IMR-90 (cell line): ENCODE measurements around the gene ERGIC1. TPM values are rescaled to one million over a fixed set of nuclear protein-coding genes. Genes with fewer than 3 reads are reported as not detected.
A peak's percentile ranks its signal among the peaks of the same experiment; 100 is the strongest.

ENCODE experiments used
- ATAC-seq: fragments of 200-7000 bp; cut with Tn5 transposase; 2 replicates; pipeline ENCODE4 v1.9.1; 2020; ENCODE audit warnings: low read depth, mild to moderate bottlenecking, moderate library complexity
- BruUV-seq: library from RNA; stranded (reverse); fragments of 400-500 nt; replicated peaks from 2 replicates; lab custom pipeline; 2021; lab: Mats Ljungman, UMichigan
- CTCF ChIA-PET: fragments of 300-600 bp; formaldehyde crosslinking; extraction: SDS; loops from one replicate; lab custom pipeline; 2021; ENCODE audit warnings: antibody characterized with exemption; lab: Yijun Ruan, JAX
- POLR2A ChIA-PET: fragments of 300-600 bp; sonication (Branson Sonifier 250); formaldehyde crosslinking; loops from one replicate; lab custom pipeline; 2022; ENCODE audit warnings: antibody characterized with exemption; ENCODE audit not compliant: unreplicated experiment; lab: Charles Lee
- DNase-seq: peaks from one replicate; pipeline ENCODE4 v3.0.0; 2013
- H2AFZ ChIP-seq: replicated peaks from 2 replicates; pipeline ENCODE3; 2013; ENCODE audit warnings: low read length, mild to moderate bottlenecking; ENCODE audit not compliant: poor library complexity
- H2AK5ac ChIP-seq: 2 replicates; pipeline ENCODE4 v1.6.1; 2013; ENCODE audit warnings: low read depth, low read length, inconsistent platforms
- H2AK9ac ChIP-seq: replicated peaks from 2 replicates; pipeline ENCODE3; 2013; ENCODE audit warnings: mild to moderate bottlenecking, low read depth, low read length, moderate library complexity; ENCODE audit not compliant: poor library complexity
- H2BK120ac ChIP-seq: 2 replicates; pipeline ENCODE4 v1.6.1; 2013; ENCODE audit warnings: low read depth, low read length, inconsistent platforms
- H2BK15ac ChIP-seq: 3 replicates; pipeline ENCODE4 v1.6.1; 2013; ENCODE audit warnings: low read depth, low read length, inconsistent platforms
- H2BK20ac ChIP-seq: 2 replicates; pipeline ENCODE4 v1.6.1; 2013; ENCODE audit warnings: low read depth, mild to moderate bottlenecking, inconsistent platforms, low read length, moderate library complexity
- H2BK5ac ChIP-seq: 2 replicates; pipeline ENCODE4 v1.6.1; 2013; ENCODE audit warnings: mild to moderate bottlenecking, low read depth, low read length, inconsistent platforms; ENCODE audit not compliant: poor library complexity, severe bottlenecking
- H3K14ac ChIP-seq: replicated peaks from 2 replicates; pipeline ENCODE4 v1.6.1; 2013; ENCODE audit warnings: low read depth, low read length, inconsistent platforms
- H3K18ac ChIP-seq: 2 replicates; pipeline ENCODE4 v1.6.1; 2013; ENCODE audit warnings: low read depth, low read length, control low read depth
- H3K23ac ChIP-seq: 2 replicates; pipeline ENCODE4 v1.6.1; 2013; ENCODE audit warnings: low read depth, low read length, inconsistent platforms
- H3K27ac ChIP-seq: 2 replicates; pipeline ENCODE4 v1.5.1; 2013; ENCODE audit warnings: mild to moderate bottlenecking, control low read depth, low read length; ENCODE audit not compliant: insufficient read depth
- H3K27me3 ChIP-seq: 2 replicates; pipeline ENCODE4 v1.6.1; 2013; ENCODE audit warnings: low read length; ENCODE audit not compliant: control insufficient read depth, insufficient read depth
- H3K36me3 ChIP-seq: 2 replicates; pipeline ENCODE4 v1.6.1; 2013; ENCODE audit warnings: low read length, mixed read lengths; ENCODE audit not compliant: control insufficient read depth, insufficient read depth
- H3K4ac ChIP-seq: 2 replicates; pipeline ENCODE4 v1.6.1; 2013; ENCODE audit warnings: low read depth, low read length, inconsistent platforms
- H3K4me1 ChIP-seq: 2 replicates; pipeline ENCODE4 v1.6.1; 2013; ENCODE audit warnings: low read length, mixed read lengths; ENCODE audit not compliant: control insufficient read depth, insufficient read depth
- H3K4me2 ChIP-seq: 2 replicates; pipeline ENCODE4 v1.6.1; 2013; ENCODE audit warnings: low read depth, mild to moderate bottlenecking, control low read depth, low read length, moderate library complexity
- H3K4me3 ChIP-seq: 2 replicates; pipeline ENCODE4 v1.5.1; 2013; ENCODE audit warnings: low read depth, mild to moderate bottlenecking, control low read depth, low read length, moderate library complexity; ENCODE audit not compliant: insufficient read depth
- H3K56ac ChIP-seq: 2 replicates; pipeline ENCODE4 v1.6.1; 2013; ENCODE audit warnings: low read length, inconsistent platforms; ENCODE audit not compliant: insufficient read depth; ENCODE audit errors: extremely low read depth
- H3K79me1 ChIP-seq, 2 experiments: 2 replicates each; pipeline ENCODE4 v1.6.1; 2013; ENCODE audit warnings: low read length in 2 of 2, inconsistent platforms in 1 of 2, low read depth in 1 of 2
- H3K9ac ChIP-seq: 2 replicates; pipeline ENCODE4 v1.6.1; 2013; ENCODE audit warnings: low read depth, low read length, control low read depth
- H3K9me1 ChIP-seq: 2 replicates; pipeline ENCODE4 v1.6.1; 2013; ENCODE audit warnings: low read length, inconsistent platforms; ENCODE audit not compliant: insufficient read depth
- H3K9me3 ChIP-seq: 2 replicates; pipeline ENCODE4 v1.6.1; 2013; ENCODE audit warnings: low read length; ENCODE audit not compliant: control insufficient read depth, insufficient read depth
- H4K20me1 ChIP-seq: 2 replicates; pipeline ENCODE4 v1.6.1; 2013; ENCODE audit warnings: low read length, inconsistent platforms; ENCODE audit not compliant: insufficient read depth
- H4K5ac ChIP-seq: 2 replicates; pipeline ENCODE4 v1.6.1; 2013; ENCODE audit warnings: mild to moderate bottlenecking, low read depth, low read length, control low read depth
- H4K8ac ChIP-seq, 2 experiments: 2 replicates each; pipeline ENCODE4 v1.6.1; 2013; ENCODE audit warnings: low read depth in 2 of 2, low read length in 2 of 2, control low read depth in 1 of 2, inconsistent platforms in 1 of 2
- H4K91ac ChIP-seq: 2 replicates; pipeline ENCODE4 v1.6.1; 2013; ENCODE audit warnings: low read depth, low read length, inconsistent platforms; ENCODE audit not compliant: insufficient read depth
- MAFK ChIP-seq: IDR thresholded peaks from 2 replicates; pipeline ENCODE4 v1.6.1; 2012; ENCODE audit warnings: low read depth, low read length, improper control_type of control experiment
- MAZ ChIP-seq: IDR thresholded peaks from 2 replicates; pipeline ENCODE4 v1.6.1; 2012; ENCODE audit warnings: low read depth, mild to moderate bottlenecking, low read length, improper control_type of control experiment, moderate library complexity, borderline replicate concordance
- RFX5 ChIP-seq: IDR thresholded peaks from 2 replicates; pipeline ENCODE4 v1.8.0; 2012; ENCODE audit warnings: low read depth, mild to moderate bottlenecking, low read length, moderate library complexity
- WGBS, 2 experiments: methylation state at CpG; one replicate each; pipeline versions ENCODE4 v1.1.5 to v1.1.7; 2013; ENCODE audit warnings: missing lambda C conversion rate in 2 of 2; ENCODE audit not compliant: insufficient read length in 1 of 2; ENCODE audit errors: extremely low coverage in 2 of 2; 5-methylcytosine and 5-hydroxymethylcytosine counted together
- dilution Hi-C: fragments of 300-500 bp; cut with HindIII; formaldehyde crosslinking; loops from one replicate; pipeline ENCODE4 v1.14.3; 2018; ENCODE audit warnings: low sequenced_read_pairs; ENCODE audit not compliant: unreplicated experiment
- in situ Hi-C: fragments of 300-500 bp; cut with MboI; formaldehyde crosslinking; loops from 3 replicates; pipeline ENCODE4 v1.14.3; 2019; ENCODE audit warnings: low sequenced_read_pairs, inconsistent platforms, mixed read lengths
- intact Hi-C: fragments of 100-400 bp; cut with micrococcal nuclease; formaldehyde crosslinking; loops from 2 replicates; pipeline ENCODE4 v1.10.0; 2022
- polyA plus RNA-seq, 3 experiments: library from polyadenylated mRNA; depleted of rRNA; stranded (reverse); fragments of >200 nt; gene quantifications; 2 replicates each; pipeline ENCODE4 v1.2.3, GENCODE V29; 2012; ENCODE audit warnings: low replicate concordance in 1 of 3
- total RNA-seq: library from RNA; depleted of rRNA; stranded (reverse); fragments of >200 nt; gene quantifications from 2 replicates; pipeline ENCODE4 v1.2.3, GENCODE V29; 2012

The ERGIC1 gene
- total and polyA plus RNA-seq, 2 of the 4 experiments (the other 2 are of a cell fraction), result 134 to 192 TPM

GRCh38 chr5:172849606-172850453 lies 15.8 kb downstream of the ERGIC1 start:
- DNase-seq (no peak), ATAC-seq (no peak)
- H2AK5ac ChIP-seq, result peak overlapping the region; percentile 74
- no peak overlapping the region for H4K8ac ChIP-seq
- 100% methylated on average over 4 of the region's 15 CpGs; no CpG with 5 or more reads in 1 of the 2 experiments for WGBS, 2 experiments
- no peak overlapping the region for H3K56ac ChIP-seq
- H2AFZ ChIP-seq, result no peak overlapping the region
- dilution Hi-C loops (no loop called here), in situ Hi-C loops (no loop called here), intact Hi-C loops (loop anchor here (1.0 to 5.0 kb wide), 2 partner anchors 9 to 52 kb away; no protein-coding TSS in a partner anchor)
- H2BK20ac ChIP-seq, result peak overlapping the region; percentile 18; the same call in 1 of the 2 replicates
- H4K5ac ChIP-seq, result no peak overlapping the region
- no TSS peak for BruUV-seq
- H3K79me1 ChIP-seq, result peaks cover 16 to 87% of the 10 kb centered on the region in 2 experiments
- no peak overlapping the region for H3K27ac ChIP-seq
- CTCF ChIA-PET, result no interaction called here
- no peaks in the 10 kb centered on the region for H3K36me3 ChIP-seq
- H3K4me2 ChIP-seq, result no peak overlapping the region
- peaks cover 57% of the 10 kb centered on the region for H3K9me1 ChIP-seq
- H3K9ac ChIP-seq, result no peak overlapping the region
- peaks cover 33% of the 10 kb centered on the region for H4K20me1 ChIP-seq
- no peaks in the 10 kb centered on the region for H3K27me3 ChIP-seq
- peak overlapping the region; percentile 20; the same call in 1 of the 2 replicates for H3K4ac ChIP-seq
- H2BK120ac ChIP-seq, result peak overlapping the region; percentile 12; the same call in 1 of the 2 replicates
- H2AK9ac ChIP-seq, result no peak overlapping the region
- H3K23ac ChIP-seq, result no peak overlapping the region
- 0 out of 2 replicates have a peak overlapping the region, but pooled peaks have one; percentile 66 for H3K14ac ChIP-seq
- no peak overlapping the region for H3K18ac ChIP-seq
- POLR2A ChIA-PET, result interaction anchor here (0.6 kb wide), 1 partner anchor 390 kb away, joined by 3 read pairs; no protein-coding TSS in a partner anchor
- H2BK15ac ChIP-seq, result 0 out of 3 replicates have a peak overlapping the region, but pooled peaks have one; percentile 18
- H3K9me3 ChIP-seq, result no peaks in the 10 kb centered on the region
- H3K4me1 ChIP-seq, result peaks cover 31% of the 10 kb centered on the region
- peak overlapping the region; percentile 52 for H2BK5ac ChIP-seq
- TF ChIP-seq MAZ (no peak), MAFK (no peak), RFX5 (no peak)
- no peak overlapping the region for H3K4me3 ChIP-seq
- H4K91ac ChIP-seq, result peak overlapping the region; percentile 12; the same call in 1 of the 2 replicates
